Stimulated activated CD4-positive, alpha-beta T cell treated with anti-CD3 and anti-CD28 coated beads, Interleukin-1b, Interleukin-23, amount 100 ng/mL, for 24 hours (primary cell): ENCODE results near the gene PRSS50.

Experiments
- DNase-seq, 4 experiments: peaks; one replicate each; pipeline ENCODE4 v3.0.0-alpha.2; 2020; ENCODE audit warnings: low read depth in 4 of 4, low spot score in 1 of 4

Gene PRSS50

DNA sequence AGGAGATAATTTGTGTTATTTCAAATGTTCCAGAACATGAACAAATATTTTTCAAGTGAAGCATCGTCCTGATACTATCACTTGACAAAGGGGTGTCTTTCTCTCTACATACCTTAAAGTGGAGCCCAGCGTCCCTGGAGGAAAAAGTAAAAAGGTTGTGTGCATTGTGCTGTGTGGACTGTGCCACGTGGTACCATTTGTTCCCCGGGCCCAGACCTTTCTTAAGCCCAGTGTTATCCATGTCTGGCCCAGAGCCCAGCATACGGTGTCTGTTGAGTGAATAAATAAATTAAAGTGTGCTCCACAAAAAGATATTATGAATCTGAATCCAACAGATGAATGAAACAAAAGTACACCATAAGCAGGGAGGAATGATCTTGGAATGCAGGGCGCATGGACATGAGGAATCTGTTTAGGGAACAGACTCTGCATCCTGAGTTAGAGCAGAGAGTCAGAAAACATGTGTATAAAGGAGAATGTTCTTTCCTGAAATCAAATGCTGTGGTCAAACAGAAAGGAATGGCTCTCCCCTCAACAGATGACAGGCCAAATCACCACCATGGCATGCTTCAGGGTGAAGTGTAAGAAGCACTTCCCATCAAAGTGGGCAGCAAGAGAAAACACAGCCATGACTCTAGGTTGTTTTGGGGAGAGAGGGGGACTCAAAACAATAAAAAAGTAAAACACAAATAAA is 8.1 kb upstream of the PRSS50 start:
- DNase-seq: no peak

DNA sequence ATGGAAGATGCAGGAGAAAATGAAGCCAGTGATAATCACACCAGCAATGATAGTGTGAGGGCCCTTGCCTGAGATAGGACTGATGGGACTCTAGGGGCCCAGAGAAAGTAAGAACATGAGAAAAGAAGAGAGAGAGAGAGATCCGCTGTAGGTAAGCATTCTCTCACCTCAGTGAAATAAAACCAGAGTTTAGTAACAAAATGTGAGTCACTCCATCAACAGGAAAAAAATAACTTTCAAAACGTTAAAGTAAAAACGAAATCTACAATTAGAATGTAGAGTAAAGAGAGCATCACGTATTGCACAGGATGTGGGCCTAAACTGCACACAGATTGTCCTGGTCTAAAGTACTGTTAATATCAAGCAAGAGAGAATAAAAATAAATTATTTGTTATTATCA is 6.8 kb upstream of the PRSS50 start:
- DNase-seq: no peak

DNA sequence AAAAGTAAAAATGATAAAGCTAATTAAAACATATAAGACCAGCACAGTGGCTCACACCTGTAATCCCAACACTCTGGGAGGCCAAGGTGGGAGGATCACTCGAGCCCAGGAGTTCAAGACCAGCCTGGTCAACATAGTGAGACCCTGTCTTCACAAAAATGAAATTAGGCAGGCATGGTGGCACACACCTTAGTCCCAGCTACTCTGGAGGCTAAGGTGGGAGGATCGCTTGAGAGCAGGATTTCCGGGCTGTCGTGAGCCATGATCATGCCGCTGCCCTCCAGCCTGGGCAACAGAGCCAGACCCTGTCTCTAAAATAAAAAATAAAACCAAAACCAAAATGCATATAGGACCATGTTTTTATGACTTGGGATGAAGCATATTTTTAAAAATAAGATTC is 4.8 kb upstream of the PRSS50 start:
- no peak for DNase-seq

DNA sequence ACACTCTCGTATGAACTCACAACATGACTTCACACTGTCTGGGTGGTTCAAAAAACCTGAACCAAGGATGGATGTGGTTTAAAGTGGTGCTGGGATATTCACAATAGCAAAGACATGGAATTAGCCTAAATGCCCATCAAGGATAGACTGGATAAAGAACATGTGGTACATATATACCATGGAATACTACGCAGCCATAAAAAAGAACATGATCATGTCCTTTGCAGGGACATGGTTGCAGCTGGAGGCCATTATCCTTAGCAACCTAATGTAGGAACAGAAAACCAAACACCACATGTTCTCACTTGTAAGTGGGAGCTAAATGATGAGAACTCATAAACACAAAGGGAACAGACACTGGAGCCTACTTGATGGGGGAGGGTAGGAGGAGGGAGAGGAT is 3.3 kb upstream of the PRSS50 start:
- no peak for DNase-seq

DNA sequence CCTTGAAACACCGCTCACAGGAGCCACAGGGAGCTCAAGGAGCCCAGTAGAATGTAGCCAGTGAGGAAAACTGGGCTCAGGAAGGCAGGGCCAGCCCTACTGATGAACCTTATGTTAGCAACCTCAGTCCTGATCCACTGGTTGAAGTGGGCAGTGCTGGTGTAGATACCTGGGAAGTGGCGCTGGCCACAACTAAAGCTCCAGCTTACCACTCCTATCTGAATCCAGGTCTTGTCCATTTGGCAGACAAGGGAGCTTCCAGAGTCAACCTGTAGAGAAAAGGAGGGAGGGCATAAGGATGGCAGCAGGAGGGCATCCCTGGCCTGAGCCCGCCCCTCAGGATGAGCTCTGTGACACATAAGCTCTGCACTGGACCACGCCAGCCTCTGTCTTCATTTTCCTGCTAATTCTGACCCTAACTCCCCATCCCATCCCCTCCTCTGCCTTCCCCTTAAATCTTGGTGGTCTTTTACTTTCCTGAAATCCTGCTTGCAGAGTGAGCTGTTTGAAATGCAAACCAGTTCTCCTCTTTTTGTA is 2.1 kb upstream of the PRSS50 start:
- no peak for DNase-seq

DNA sequence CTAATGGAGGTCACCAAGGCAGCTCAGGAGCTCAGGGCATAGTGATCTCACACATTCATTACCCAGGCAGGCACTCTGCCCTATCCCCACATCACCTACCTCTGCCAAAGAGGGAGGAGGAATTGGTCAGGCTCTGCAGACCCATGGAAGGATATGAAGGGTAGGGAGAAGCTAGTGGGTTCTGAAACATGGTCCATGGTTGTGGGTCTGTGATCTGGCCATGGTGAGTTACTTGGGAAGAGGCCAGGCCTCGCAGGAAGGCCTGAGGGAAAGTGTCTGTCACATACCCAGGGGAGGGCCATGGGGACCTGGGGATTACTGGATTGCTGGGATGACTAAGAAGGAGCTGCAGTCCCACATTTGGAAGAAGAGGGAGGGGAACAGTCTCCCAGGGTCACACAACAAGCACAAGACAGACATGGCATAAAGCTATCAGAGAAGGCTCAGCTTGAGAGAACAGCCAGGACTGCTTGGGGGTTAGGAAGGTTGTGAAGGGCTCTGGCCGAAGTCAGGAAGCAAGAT is 1.4 kb upstream of the PRSS50 start:
- no peak for DNase-seq

DNA sequence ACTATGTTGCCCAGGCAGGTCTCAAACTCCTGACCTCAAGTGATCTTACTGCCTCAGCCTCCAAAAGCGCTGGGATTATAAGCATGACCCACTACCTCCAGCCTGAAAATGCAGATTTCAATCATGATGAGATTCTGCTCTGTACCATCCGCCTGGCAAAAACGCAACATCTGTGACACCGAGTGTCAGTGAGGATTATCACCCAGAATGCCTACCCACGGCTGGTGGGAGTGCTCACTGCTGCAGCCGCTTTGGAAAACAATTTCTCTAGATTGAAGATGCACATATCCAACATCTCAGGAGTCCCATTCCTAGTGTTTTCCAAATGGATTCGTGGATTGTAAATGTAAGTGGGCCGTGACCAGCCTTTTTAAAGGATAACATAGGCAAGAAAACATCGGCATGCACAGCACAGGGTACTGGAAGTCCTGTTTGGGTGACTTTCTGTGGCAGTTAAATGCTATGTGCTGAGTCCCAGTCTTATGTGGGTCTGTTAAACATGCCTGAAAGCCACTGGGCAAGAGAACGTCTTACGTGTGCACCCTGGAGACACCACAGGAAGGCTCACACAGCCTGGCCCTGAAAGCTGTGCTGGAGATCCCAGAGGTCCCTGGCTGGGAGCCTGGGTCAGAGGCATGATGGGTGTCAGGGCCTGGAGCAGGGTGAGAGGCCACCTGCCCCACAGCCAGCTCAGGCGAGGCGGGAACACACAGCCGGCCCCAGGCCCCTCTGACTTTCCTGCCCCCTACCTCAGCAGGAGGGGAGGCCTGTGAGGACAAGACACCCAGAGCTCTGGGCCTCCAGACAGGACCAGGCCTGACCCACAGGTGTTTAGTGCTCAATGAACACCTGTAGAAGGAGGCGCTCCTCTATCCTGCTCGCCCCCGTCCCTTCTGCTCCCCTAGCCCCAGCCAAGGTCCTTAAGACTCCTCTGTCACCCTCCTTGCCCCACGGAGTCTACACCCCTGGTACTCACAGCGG is 918 bp downstream of the PRSS50 start:
- no peak for DNase-seq

DNA sequence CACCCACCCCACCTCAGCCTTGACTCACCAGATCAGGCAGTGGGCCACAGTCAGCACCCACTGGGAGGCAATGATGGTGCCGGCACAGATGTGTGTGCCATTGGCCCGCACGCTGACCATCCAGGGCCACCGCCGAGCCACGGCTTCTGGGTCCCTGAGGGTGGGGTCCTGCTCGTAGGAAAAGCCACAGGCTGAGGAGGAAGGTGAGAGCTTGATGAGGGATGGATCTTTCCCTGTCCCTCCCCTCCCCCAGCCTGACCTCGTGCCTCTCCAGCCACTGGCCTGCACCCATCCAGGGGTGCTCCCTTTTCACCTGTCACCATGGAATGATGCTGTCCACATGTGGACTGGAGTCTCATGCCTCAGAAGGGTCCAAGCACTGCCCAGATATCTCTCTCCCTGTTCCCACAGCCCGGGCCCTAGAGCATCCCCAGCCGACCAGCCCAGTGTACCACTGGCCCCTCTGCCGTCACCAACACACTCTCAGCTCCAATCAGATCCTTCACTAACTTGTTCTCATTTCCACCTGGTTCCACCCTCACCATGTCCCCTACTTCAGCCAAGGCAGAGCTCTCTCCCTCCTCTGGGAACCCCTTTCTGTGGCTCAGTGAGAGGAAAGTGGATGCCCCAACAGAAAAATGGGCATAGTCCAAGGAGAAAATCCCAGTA is 2.0 kb downstream of the PRSS50 start:
- DNase-seq: no peak

DNA sequence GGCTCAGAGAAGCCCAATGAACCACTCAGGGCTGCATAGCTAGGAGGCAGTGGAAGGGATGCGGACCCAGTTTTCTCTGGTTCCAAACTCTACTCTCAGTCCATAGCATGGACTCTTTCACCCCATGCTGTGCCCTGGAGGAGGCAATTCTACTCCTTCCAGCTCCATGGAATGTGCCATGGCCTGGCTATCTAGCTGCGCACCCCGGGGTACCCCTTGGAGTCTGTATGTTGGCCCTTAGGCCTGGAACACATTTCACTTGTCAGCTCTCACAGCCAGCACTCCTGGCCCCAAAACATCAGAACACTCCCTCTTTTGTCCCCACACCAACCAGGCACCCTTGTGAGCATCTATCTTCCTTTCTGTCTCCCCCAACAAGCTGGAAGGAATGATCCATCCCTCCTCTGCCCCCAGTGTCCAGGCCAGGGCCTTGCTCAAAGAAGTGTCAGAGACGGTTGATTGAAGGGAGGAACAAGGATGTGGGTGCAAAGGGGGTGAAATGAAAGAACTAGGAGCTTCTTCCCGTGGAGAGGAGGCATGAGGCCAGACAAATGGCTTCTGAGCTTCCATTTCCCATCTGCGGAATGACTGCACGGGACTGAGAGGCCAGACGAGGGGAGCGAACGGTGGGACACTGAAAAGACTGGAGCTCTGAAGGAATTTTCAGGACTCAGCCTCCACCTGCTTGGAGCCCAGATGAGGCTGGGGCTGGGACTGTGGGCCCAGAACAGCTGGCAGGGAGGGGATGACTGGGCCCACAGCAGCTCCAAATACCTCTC is 2.8 kb downstream of the PRSS50 start:
- no peak for DNase-seq

DNA sequence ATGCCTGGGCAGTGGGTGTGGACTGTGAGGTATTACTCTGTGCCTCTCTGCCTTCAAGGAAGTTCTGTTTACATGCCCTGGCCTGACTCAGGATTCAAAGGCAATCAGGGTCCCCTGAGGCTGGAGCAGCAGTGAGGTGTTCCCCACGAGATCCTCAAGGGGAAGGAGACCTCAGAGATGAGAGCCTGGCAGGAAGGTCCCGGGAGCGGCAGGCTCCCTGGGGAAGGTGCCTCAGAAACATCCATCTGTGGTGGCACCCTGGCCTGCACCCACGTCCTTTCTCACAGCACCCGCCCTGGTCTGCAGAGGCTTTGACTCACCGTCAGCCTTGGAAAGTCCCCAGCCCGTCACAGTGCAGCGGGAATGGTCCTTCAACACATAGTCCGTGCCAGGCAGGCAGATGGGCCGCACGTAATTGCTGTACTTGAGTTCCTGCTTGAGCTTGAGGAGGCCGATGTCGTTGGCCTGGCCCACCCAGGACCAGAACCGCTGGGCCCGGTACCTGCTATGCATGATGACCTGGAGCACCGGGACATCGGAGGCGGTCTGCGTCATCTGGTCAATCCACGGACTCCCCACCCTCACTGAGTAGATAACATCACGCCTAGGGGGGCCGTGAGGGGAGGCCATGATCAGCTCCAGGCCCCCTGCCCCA is 3.6 kb downstream of the PRSS50 start:
- DNase-seq: no peak

DNA sequence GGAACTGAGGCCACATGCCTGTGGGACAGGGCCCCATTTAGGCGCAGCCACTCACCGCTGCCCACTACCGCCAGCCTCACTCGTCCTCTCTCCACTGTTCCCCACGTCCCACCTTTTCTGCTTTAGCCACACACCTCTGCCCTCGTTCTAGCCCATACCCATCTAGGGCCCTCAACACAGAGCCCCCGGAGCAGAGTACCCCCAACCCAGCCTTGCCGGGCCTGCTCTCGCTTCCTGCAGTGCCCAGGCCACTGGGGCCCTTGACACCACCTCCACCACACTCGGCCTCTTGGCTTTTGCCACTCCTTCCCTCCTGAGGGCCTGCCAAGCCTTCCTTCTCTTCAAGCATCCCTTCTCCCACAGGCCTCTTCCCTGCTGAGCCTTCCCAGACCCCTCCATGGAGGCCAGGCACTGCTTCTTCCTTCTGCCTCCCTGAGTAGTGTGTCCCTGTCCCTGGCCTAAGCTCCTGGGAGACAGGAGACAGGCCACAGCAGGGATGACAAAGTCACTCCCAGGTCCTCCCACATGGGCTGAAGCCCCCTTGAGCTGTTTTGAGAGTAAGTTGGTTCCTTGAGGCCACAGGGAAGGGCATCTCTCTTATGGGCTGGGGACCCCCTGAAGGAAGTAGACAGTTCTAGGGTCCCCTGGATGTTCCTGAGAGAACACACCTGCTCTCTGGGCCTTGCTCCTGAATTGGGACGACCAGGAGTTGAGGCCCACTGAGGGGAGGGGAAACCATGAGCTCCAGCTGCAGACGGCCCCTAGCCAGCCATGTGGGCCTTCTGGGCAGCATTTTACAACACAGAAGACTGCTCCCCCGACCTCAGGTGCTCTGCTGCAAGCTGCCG is 4.4 kb downstream of the PRSS50 start:
- no peak for DNase-seq

DNA sequence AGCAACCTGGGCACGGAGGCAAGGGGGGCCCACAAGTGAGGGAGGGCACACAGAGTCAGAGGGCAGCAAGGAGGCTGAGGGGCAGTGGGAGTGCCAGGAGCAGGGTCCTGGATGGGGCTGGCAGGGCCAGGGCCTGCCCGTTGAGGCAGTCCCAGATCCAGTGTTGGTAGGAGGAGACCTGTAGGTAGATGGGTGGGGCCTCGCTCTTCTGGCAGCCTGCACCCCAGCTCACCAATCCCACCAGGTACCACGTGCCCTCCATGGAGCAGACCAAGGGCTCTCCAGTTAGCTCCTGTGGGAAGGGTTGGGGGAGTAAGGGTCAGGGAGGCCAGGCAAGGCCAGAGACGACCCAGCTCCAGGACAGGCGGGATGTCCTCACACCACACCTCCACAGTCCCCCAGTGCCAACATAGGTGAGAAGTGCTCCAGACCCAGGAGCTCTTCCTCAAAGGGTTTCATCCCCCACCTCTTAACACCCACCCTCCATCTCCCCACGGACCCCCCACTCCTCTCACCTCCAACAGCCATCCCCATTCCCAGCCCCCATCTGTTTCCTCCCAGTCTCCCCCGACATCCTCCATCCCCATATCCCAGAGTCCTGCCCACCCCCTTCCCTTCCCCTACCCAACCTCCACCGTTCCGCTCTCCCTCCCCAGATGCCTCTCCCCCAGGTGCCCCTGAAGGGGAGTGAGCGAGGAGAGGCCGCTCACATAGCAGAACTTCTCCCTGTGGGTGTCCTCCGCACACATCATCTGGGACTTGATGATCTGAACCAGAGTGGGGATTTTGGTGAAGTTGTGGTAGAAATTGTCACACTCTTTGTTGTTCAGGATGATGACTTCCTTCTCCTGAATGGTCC is 5.2 kb downstream of the PRSS50 start:
- DNase-seq: no peak

DNA sequence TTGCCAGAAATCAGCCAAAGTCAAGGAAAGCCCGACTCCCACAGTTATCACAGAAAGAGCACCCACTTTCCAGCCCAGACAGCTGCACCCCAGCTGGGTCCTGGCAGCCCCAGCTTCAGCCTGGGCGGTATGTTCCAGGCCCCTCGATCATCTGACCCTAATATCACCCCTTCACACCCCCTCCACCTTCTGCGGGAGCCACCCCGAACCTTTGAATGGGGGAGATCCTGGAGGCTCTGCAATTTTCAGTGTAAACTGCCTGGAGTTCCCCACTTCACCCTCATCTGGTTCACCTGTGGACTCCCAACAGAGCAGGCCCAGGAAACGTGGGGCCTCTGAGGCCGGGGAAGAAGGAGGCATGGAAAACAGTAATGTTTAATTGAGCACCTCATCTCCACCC is 5.9 kb downstream of the PRSS50 start:
- no peak for DNase-seq

DNA sequence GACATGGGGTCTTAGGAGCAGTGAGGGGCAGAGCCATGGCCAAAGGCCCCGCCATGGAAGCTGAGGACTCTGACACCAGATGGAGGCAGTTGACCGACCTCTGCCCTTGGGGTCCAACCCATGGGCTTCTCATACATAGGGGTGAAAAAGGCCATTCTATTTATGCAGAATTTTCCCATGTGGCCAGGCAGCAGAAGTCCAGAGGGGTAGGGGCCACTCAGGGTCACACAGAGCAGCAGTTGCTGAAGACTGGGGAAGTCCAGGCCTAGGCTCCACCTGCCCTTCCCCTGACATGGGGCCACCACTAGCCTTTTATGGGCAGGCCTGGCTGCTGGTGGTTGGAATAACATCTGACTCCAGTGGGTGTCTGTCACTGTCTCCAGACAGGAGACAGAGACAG is 6.4 kb downstream of the PRSS50 start:
- no peak for DNase-seq

DNA sequence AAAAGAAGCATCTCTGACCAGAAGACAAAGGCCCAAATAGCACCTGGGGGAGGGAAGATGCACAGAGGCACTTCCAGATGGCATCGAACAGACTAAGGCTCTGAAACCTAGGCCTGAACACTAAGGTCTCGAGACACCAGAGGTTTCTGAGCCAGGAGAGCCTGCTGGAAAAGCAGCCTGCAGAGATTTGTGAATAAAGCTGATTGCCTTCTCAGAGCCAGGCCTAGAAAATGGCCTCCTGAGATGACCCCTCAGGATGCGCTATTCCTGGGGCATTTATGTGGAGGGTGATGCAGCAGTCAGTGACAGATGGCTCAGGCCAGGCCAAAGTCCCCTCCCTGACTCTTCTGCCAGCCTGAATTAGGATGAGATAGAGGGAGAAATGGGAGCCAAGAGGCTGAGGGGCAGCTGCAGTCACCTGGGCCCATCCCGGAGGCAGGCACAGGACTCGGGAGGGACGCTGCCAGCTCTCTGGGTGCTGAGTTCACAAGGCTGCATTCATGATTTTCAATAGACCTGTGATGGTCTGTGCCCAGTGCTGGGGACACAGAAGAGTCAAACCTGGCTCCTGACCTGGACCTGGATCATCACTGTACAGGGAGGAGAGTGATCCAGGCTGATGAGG is 6.9 kb downstream of the PRSS50 start:
- DNase-seq: no peak

DNA sequence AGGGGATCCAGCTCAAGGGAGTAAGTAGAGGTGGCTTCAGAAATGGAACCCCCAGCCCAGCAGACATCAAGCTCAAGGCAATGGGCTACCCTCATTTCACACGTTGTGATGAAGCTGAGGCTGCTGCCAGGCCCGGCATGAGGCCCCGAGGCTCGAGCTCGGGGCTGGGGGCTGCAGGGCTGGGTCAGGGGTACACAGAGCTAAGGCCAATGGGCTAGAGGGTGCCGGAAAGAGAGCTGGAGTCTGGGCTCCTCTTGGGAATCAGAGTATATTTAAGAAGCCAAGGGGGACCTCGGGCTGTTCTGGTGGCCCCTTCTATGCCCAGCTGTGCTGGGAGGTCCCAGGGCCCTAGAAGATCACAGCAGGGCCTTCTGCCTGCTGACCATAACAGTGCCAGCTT is 7.4 kb downstream of the PRSS50 start:
- DNase-seq: no peak

DNA sequence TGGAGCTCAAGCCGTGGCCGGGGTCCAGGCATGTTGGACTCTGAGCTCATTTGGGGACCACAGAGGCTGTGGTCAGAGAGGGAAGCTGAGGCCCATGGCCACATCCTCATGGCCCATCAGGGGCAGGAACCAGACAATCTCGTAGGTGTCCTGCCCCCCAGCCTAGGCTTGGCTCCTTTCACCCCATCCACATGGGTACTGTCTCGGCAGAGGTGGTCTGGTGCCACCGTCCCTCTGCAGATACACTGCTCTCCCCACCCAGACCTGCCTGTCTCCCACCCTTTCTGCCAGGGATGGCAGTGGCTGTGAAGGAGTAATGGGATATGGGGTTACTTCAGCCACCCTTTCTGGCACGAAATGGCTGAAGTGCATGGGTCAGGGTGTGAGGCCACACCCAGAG is 7.9 kb downstream of the PRSS50 start:
- no peak for DNase-seq

DNA sequence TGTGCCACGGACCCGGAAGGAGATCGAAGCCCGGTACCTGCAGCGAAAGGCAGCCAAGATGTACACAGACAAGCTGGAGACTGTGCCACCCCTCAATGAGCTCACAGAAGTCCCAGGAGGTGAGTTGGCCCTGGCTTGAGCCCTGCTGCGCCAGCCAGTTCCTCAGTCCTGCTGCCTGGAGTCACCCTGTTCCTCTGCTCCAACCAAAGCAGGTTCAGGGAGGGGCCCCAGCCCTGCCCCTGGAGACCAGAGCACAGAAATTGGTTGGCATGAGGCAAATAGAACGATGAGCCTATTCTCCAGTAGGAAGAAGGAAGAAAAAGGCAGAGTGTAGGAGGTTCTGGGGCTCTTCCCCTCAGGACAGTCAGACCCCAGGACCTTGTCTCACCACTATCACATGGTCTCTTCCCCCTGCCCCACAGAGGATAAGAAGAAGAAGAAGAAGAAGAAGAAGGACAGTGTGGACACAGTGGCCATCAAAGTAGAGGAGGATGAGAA is 8.5 kb downstream of the PRSS50 start:
- DNase-seq: no peak
